K562 (cell line): ENCODE measurements around the gene KRT4. TPM values are rescaled to one million over a fixed set of nuclear protein-coding genes. Genes with fewer than 3 reads are reported as not detected.

Source experiments
- ATAC-seq: fragments of 200-7000 bp; cut with Tn5 transposase; 3 replicates; pipeline ENCODE4 v1.9.1; 2020; ENCODE audit warnings: moderate library complexity
- BruUV-seq: library from RNA; stranded (reverse); fragments of 400-500 nt; replicated peaks from 2 replicates; lab custom pipeline; 2021; lab: Mats Ljungman, UMichigan
- CTCF ChIA-PET: fragments of 300-600 bp; formaldehyde crosslinking; extraction: SDS; loops from one replicate; lab custom pipeline; 2021; ENCODE audit warnings: low intra/inter-chr PET ratio; lab: Yijun Ruan, JAX
- POLR2A ChIA-PET: fragments of 300-600, 350-650 bp; sonication (Branson Sonifier 250); formaldehyde crosslinking; extraction: SDS; loops from one replicate; lab custom pipeline; 2021; ENCODE audit warnings: antibody characterized with exemption, inconsistent platforms; lab: Yijun Ruan, JAX
- DNase-seq, 4 experiments: peaks; one replicate each; pipeline versions ENCODE4 v3.0.0 to v3.0.0-alpha.2; 2011 to 2018; ENCODE audit warnings: low spot score in 3 of 4, mixed read lengths in 3 of 4; ENCODE audit errors: extremely low read depth in 1 of 4
- FAIRE-seq: peaks from 2 replicates; lab custom pipeline; 2011; peaks lifted over from hg19 to GRCh38; lab: Jason Lieb, UNC
- H2AFZ ChIP-seq: 2 replicates; pipeline ENCODE4 v1.6.0; 2011; ENCODE audit warnings: low read depth, low read length, control low read depth, inconsistent platforms
- H3K27ac ChIP-seq: fragments of 200-600 bp; 3 replicates; pipeline ENCODE4 v1.8.0; 2011; ENCODE audit warnings: low read depth, mild to moderate bottlenecking, control low read depth, inconsistent platforms, low read length, moderate library complexity, mixed read lengths; ENCODE audit errors: extremely low read depth
- H3K27me3 ChIP-seq, 2 experiments: fragments of 300-600 bp in 1 of 2; 2 replicates in 1 of 2; 3 replicates in 1 of 2; pipeline versions ENCODE4 v1.6.0 to v1.8.0; 2011; ENCODE audit warnings: inconsistent platforms in 2 of 2, low read length in 2 of 2, mild to moderate bottlenecking in 1 of 2, mixed read lengths in 1 of 2, moderate library complexity in 1 of 2; ENCODE audit not compliant: control insufficient read depth in 2 of 2, insufficient read depth in 2 of 2
- H3K36me3 ChIP-seq: fragments of 300-600 bp; 3 replicates; pipeline ENCODE4 v1.8.0; 2011; ENCODE audit warnings: mild to moderate bottlenecking, low read length, inconsistent platforms; ENCODE audit not compliant: control insufficient read depth, insufficient read depth
- H3K4me1 ChIP-seq, 2 experiments: fragments of 200-600 bp in 1 of 2; replicated peaks in 1 of 2; 2 replicates in 1 of 2; 3 replicates in 1 of 2; pipeline versions ENCODE4 v1.5.1 to v1.8.0; 2011; ENCODE audit warnings: inconsistent platforms in 2 of 2, low read length in 2 of 2, mild to moderate bottlenecking in 1 of 2, mixed read lengths in 1 of 2, moderate library complexity in 1 of 2; ENCODE audit not compliant: control insufficient read depth in 2 of 2, insufficient read depth in 2 of 2
- H3K4me2 ChIP-seq: 2 replicates; pipeline ENCODE4 v1.6.1; 2011; ENCODE audit warnings: low read length, control low read depth, inconsistent platforms, mixed read lengths; ENCODE audit not compliant: insufficient read depth
- H3K4me3 ChIP-seq: fragments of 200-600 bp; sonication (generic), shearing (Covaris generic); 2 replicates; pipeline ENCODE4 v1.5.1; 2016; ENCODE audit warnings: control low read depth, inconsistent platforms
- H3K79me2 ChIP-seq: fragments of 200-600 bp; 3 replicates; pipeline ENCODE4 v1.8.0; 2011; ENCODE audit warnings: low read length, inconsistent platforms; ENCODE audit not compliant: control insufficient read depth, insufficient read depth
- H3K9ac ChIP-seq, 2 experiments: 2 replicates each; pipeline versions ENCODE4 v1.6.0 to v1.6.1; 2011; ENCODE audit warnings: low read depth in 2 of 2, low read length in 2 of 2, control low read depth in 1 of 2, inconsistent platforms in 1 of 2, mild to moderate bottlenecking in 1 of 2, mixed read lengths in 1 of 2; ENCODE audit not compliant: insufficient read depth in 1 of 2
- H3K9me1 ChIP-seq: one replicate; pipeline ENCODE4 v1.6.0; 2011; ENCODE audit warnings: inconsistent platforms, mild to moderate bottlenecking, low read length, moderate library complexity; ENCODE audit not compliant: control insufficient read depth, insufficient read depth
- H3K9me3 ChIP-seq: replicated peaks from 2 replicates; pipeline ENCODE4 v1.5.1; 2011; ENCODE audit warnings: low read depth, low read length, inconsistent platforms; ENCODE audit not compliant: control insufficient read depth, insufficient read depth
- H4K20me1 ChIP-seq: replicated peaks from 2 replicates; pipeline ENCODE4 v1.6.1; 2011; ENCODE audit warnings: low read length, inconsistent platforms, mixed read lengths; ENCODE audit not compliant: control insufficient read depth, insufficient read depth
- ATF1 ChIP-seq, 2 experiments: fragments of 450-650 bp in 1 of 2; IDR thresholded peaks; 2 replicates each; pipeline ENCODE4 v1.6.1; 2016; ENCODE audit warnings: missing compliant biosample characterization in 1 of 2, missing genetic modification characterization in 1 of 2
- HSF4 ChIP-seq: fragments of 250-450 bp; sonication (Bioruptor Pico); IDR thresholded peaks from 2 replicates; pipeline ENCODE4 v2.1.2; 2022; ENCODE audit warnings: mild to moderate bottlenecking, moderate library complexity, borderline replicate concordance
- MTA3 ChIP-seq: fragments of 450-650 bp; formaldehyde crosslinking; IDR thresholded peaks from 2 replicates; pipeline ENCODE4 v1.6.1; 2017; ENCODE audit warnings: mild to moderate bottlenecking, borderline replicate concordance
- MTF1 ChIP-seq: fragments of 250-450 bp; sonication (Bioruptor Pico); IDR thresholded peaks from 2 replicates; pipeline ENCODE4 v1.9.0; 2021; ENCODE audit warnings: moderate library complexity, mild to moderate bottlenecking, inconsistent platforms, borderline replicate concordance
- RBM39 ChIP-seq: fragments of 200-400 bp; formaldehyde crosslinking; optimal IDR thresholded peaks from 2 replicates; pipeline ENCODE3; 2018; ENCODE audit warnings: low read depth, low read length
- TAF15 ChIP-seq: fragments of 200-400 bp; formaldehyde crosslinking; IDR thresholded peaks from 2 replicates; pipeline ENCODE4 v1.6.1; 2017; ENCODE audit warnings: mild to moderate bottlenecking, low read depth, low read length, moderate library complexity
- ZC3H8 ChIP-seq: fragments of 450-650 bp; IDR thresholded peaks from 2 replicates; pipeline ENCODE4 v1.6.1; 2017
- ZNF165 ChIP-seq: fragments of 250-450 bp; sonication (Bioruptor Pico); IDR thresholded peaks from 2 replicates; pipeline ENCODE4 v1.4.0; 2020; ENCODE audit warnings: borderline replicate concordance
- ZNF436 ChIP-seq: fragments of 250-450, 450-650 bp; sonication (Bioruptor Pico); formaldehyde crosslinking; IDR thresholded peaks from 2 replicates; pipeline ENCODE4 v1.7.0; 2020; ENCODE audit warnings: mild to moderate bottlenecking
- WGBS: fragments of 100-300 bp; shearing (Covaris generic); methylation state at CpG from one replicate; pipeline ENCODE4 v1.1.6; 2016; ENCODE audit warnings: low coverage, mixed read lengths; ENCODE audit not compliant: insufficient coverage; ENCODE audit errors: missing lambda C conversion rate; 5-methylcytosine and 5-hydroxymethylcytosine counted together
- in situ Hi-C: fragments of 300-500 bp; cut with MboI; formaldehyde crosslinking; loops from 4 replicates; pipeline ENCODE4 v1.15.0; 2018; ENCODE audit warnings: inconsistent platforms, mixed read lengths
- intact Hi-C: fragments of 100-400 bp; cut with micrococcal nuclease; formaldehyde crosslinking; loops from 2 replicates; pipeline ENCODE4 v1.14.2; 2022
- polyA plus RNA-seq, 8 experiments: library from polyadenylated mRNA; depleted of rRNA in 4 of 8; stranded (reverse) in 5 of 8; unstranded in 3 of 8; fragments of >200 nt; fragmentation: Nextera tagmentation in 2 of 8; fragmentation: Illumina TruSeq in 1 of 8; extraction: Ambion mirVana in 2 of 8; extraction: Trizol in 1 of 8; gene quantifications; 2 replicates each; pipeline versions ENCODE4 v1.2.1 to v1.2.3, GENCODE V29; 2011 to 2014; ENCODE audit warnings: inconsistent platforms in 1 of 8, missing spikeins in 1 of 8
- total RNA-seq, 7 experiments: library from RNA; depleted of rRNA in 6 of 7; stranded (reverse); fragments of >200 nt in 6 of 7; fragmentation: Illumina TruSeq in 2 of 7; extraction: Trizol in 2 of 7; gene quantifications; 2 replicates each; pipeline versions ENCODE4 v1.2.1 to v1.2.3, GENCODE V29; 2011 to 2021; ENCODE audit warnings: low replicate concordance in 1 of 7
- TF ChIP-seq, protein P1 (sequence below): sonication (generic); formaldehyde crosslinking; IDR thresholded peaks from 2 replicates; pipeline ENCODE4 v1.8.0; 2023; ENCODE audit warnings: missing genetic modification reagents, mild to moderate bottlenecking, borderline replicate concordance
- TF ChIP-seq, protein P2 (sequence below): fragments of 450-650 bp; IDR thresholded peaks from 2 replicates; pipeline ENCODE4 v1.6.1; 2017; ENCODE audit warnings: antibody characterized with exemption

The KRT4 gene
- total and polyA plus RNA-seq, 9 of the 15 experiments (the other 6 are each of a cell fraction or from before 2014, with no cell fraction given): not detected

DNA sequence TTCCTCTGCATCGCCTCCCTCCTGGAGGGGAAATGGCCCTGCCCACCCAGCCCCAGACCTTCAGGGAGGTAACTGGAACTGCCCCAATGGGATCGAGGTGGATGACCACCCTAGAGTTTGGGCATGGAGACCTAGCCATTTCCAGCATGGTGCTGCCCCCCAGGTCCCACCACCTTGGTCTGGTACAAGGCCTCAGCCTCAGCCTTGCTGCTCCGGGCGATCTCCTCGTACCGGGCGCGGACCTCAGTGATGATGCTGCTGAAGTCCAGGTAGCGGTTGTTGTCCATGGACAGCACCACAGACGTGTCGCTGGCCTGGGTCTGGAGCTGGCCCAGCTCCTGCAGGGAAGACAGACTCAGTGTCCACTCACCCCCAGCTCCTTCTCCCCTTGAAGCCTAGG lies 30.5 kb upstream of the KRT4 start:
- Histone ChIP-seq H3K9ac (no peak overlapping the region), H3K9me1 (no peaks in the 10 kb centered on the region), H3K4me1 (no peaks in the 10 kb centered on the region), H3K4me2 (no peak overlapping the region)
- WGBS: 7% methylated on average over 10 of the region's 11 CpGs
- in situ Hi-C loops: no loop called here
- TF ChIP-seq, protein P1, sequence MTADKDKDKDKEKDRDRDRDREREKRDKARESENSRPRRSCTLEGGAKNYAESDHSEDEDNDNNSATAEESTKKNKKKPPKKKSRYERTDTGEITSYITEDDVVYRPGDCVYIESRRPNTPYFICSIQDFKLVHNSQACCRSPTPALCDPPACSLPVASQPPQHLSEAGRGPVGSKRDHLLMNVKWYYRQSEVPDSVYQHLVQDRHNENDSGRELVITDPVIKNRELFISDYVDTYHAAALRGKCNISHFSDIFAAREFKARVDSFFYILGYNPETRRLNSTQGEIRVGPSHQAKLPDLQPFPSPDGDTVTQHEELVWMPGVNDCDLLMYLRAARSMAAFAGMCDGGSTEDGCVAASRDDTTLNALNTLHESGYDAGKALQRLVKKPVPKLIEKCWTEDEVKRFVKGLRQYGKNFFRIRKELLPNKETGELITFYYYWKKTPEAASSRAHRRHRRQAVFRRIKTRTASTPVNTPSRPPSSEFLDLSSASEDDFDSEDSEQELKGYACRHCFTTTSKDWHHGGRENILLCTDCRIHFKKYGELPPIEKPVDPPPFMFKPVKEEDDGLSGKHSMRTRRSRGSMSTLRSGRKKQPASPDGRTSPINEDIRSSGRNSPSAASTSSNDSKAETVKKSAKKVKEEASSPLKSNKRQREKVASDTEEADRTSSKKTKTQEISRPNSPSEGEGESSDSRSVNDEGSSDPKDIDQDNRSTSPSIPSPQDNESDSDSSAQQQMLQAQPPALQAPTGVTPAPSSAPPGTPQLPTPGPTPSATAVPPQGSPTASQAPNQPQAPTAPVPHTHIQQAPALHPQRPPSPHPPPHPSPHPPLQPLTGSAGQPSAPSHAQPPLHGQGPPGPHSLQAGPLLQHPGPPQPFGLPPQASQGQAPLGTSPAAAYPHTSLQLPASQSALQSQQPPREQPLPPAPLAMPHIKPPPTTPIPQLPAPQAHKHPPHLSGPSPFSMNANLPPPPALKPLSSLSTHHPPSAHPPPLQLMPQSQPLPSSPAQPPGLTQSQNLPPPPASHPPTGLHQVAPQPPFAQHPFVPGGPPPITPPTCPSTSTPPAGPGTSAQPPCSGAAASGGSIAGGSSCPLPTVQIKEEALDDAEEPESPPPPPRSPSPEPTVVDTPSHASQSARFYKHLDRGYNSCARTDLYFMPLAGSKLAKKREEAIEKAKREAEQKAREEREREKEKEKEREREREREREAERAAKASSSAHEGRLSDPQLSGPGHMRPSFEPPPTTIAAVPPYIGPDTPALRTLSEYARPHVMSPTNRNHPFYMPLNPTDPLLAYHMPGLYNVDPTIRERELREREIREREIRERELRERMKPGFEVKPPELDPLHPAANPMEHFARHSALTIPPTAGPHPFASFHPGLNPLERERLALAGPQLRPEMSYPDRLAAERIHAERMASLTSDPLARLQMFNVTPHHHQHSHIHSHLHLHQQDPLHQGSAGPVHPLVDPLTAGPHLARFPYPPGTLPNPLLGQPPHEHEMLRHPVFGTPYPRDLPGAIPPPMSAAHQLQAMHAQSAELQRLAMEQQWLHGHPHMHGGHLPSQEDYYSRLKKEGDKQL (CRISPR knock-in tag): no peak
- no peak for TF ChIP-seq HSF4 (CRISPR knock-in tag)
- TF ChIP-seq ATF1 (CRISPR knock-in tag; IDR thresholded peaks at IDR 0.05): no peak
- no peak for TF ChIP-seq ATF1 (tag; IDR thresholded peaks at IDR 0.05)
- no peak for TF ChIP-seq ZNF436 (CRISPR knock-in tag)
- TF ChIP-seq ZNF165 (CRISPR knock-in tag): no peak
- TF ChIP-seq MTA3: no peak
- TF ChIP-seq TAF15: no peak
- no peak for TF ChIP-seq MTF1
- TF ChIP-seq ZC3H8: no peak
- TF ChIP-seq RBM39: no peak
- TF ChIP-seq, protein P2, sequence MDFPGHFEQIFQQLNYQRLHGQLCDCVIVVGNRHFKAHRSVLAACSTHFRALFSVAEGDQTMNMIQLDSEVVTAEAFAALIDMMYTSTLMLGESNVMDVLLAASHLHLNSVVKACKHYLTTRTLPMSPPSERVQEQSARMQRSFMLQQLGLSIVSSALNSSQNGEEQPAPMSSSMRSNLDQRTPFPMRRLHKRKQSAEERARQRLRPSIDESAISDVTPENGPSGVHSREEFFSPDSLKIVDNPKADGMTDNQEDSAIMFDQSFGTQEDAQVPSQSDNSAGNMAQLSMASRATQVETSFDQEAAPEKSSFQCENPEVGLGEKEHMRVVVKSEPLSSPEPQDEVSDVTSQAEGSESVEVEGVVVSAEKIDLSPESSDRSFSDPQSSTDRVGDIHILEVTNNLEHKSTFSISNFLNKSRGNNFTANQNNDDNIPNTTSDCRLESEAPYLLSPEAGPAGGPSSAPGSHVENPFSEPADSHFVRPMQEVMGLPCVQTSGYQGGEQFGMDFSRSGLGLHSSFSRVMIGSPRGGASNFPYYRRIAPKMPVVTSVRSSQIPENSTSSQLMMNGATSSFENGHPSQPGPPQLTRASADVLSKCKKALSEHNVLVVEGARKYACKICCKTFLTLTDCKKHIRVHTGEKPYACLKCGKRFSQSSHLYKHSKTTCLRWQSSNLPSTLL: no peak
- TF ChIP-seq, all 486 proteins: peak for 0
- no peak overlapping the region for H2AFZ ChIP-seq
- H3K4me3 ChIP-seq: no peak overlapping the region
- H3K36me3 ChIP-seq: no peaks in the 10 kb centered on the region
- no peak for FAIRE-seq
- H3K27me3 ChIP-seq: peaks cover 20 to 58% of the 10 kb centered on the region in 2 experiments; a peak in 4 of 5 replicates
- ChIA-PET POLR2A (interaction anchor here (0.6 to 1.0 kb wide), 3 partner anchors 9 to 550 kb away, joined by 3 to 5 read pairs (median 3); no protein-coding TSS in a partner anchor), CTCF (no interaction called here)
- H3K9me3 ChIP-seq: no peaks in the 10 kb centered on the region
- H4K20me1 ChIP-seq: peaks cover 6% of the 10 kb centered on the region; the same call in 1 of the 2 replicates
- intact Hi-C loops: no loop called here
- no peak overlapping the region for H3K27ac ChIP-seq
- no peaks in the 10 kb centered on the region for H3K79me2 ChIP-seq
- DNase-seq: no peak
- no TSS peak for BruUV-seq
- ATAC-seq: no peak
